Measurements from ENCODE around the gene SEC63.
"Not testable (repeated sequence)": the region's sequence is repeated elsewhere in the genome, so short reads cannot be mapped to it uniquely, and the experiment has no call there.

The SEC63 gene

DNA sequence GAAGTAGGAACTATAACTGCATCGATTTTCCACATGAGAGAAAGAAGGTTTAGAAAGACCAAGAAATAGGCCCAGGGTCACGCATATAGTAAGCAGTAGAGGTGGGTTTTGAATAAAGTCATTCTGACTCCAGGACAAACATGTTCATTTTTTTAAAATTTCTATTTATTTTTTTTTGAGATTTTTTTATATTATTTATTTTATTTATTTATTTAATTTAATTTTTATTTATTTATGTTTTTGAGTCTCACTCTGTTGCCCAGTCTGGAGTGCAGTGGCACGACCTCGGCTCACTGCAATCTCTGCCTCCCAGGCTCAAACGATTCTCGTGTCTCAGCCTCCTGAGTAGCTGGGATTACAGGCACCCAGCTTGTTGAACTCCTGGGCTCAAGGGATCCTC, 13.2 kb upstream of the SEC63 start:
- Histone ChIP-seq H3K9ac (ENCODE audit: low read depth, low read length) (no peak overlapping the region), H3K4me1 (ENCODE audit: control insufficient read depth, insufficient read depth, low read length) (no peaks in the 10 kb centered on the region), H3K4me3 (ENCODE audit: low read length) (no peak overlapping the region), H3K36me3 (ENCODE audit: insufficient read depth, low read length) (no peaks in the 10 kb centered on the region), H3K4me2 (ENCODE audit: low read length) (no peak overlapping the region), H3K9me3 (replicated peaks; ENCODE audit: low read length) (no peaks in the 10 kb centered on the region), H3K27me3 (ENCODE audit: control insufficient read depth, insufficient read depth, low read length) (peaks cover 36% of the 10 kb centered on the region)

GRCh38 chr6:107970255-107970654, 12.2 kb upstream of the SEC63 start:
- Histone ChIP-seq H3K36me3 (ENCODE audit: insufficient read depth, low read length) (no peaks in the 10 kb centered on the region), H3K9me3 (replicated peaks; ENCODE audit: low read length) (no peaks in the 10 kb centered on the region), H3K27me3 (ENCODE audit: control insufficient read depth, insufficient read depth, low read length) (peaks cover 34% of the 10 kb centered on the region), H3K4me1 (ENCODE audit: control insufficient read depth, insufficient read depth, low read length) (no peaks in the 10 kb centered on the region), H3K4me2 (ENCODE audit: low read length) (no peak overlapping the region), H3K4me3 (ENCODE audit: low read length) (no peak overlapping the region), H3K9ac (ENCODE audit: low read depth, low read length) (no peak overlapping the region)

GRCh38 chr6:107968081-107968480, 10.1 kb upstream of the SEC63 start:
- Histone ChIP-seq H3K36me3 (ENCODE audit: insufficient read depth, low read length) (no peaks in the 10 kb centered on the region), H3K9ac (ENCODE audit: low read depth, low read length) (no peak overlapping the region), H3K4me3 (ENCODE audit: low read length) (no peak overlapping the region), H3K4me2 (ENCODE audit: low read length) (no peak overlapping the region), H3K4me1 (ENCODE audit: control insufficient read depth, insufficient read depth, low read length) (no peaks in the 10 kb centered on the region), H3K9me3 (replicated peaks; ENCODE audit: low read length) (no peaks in the 10 kb centered on the region), H3K27me3 (ENCODE audit: control insufficient read depth, insufficient read depth, low read length) (peaks cover 21% of the 10 kb centered on the region)

DNA sequence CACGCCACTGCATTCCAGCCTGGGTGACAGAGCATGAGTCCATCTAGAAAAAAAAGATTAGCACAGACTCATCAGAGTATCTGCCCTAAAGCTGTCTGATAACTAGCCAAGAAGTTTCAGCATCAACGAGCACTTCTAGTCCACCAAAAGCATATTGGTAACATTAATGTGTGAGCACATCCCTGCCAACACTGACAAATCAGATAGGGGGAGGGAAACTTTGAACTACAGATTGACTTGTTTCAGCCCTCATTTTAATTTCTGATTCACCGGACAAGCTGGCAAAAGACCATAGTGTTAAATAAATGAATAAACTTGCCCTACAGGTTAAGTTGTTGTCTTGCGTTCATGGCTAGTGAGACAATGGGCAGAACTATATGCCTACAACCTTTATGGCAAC, 7.7 kb upstream of the SEC63 start:
- Histone ChIP-seq H3K4me2 (ENCODE audit: low read length) (no peak overlapping the region), H3K4me3 (ENCODE audit: low read length) (no peak overlapping the region), H3K4me1 (ENCODE audit: control insufficient read depth, insufficient read depth, low read length) (no peaks in the 10 kb centered on the region), H3K36me3 (ENCODE audit: insufficient read depth, low read length) (no peaks in the 10 kb centered on the region), H3K27me3 (ENCODE audit: control insufficient read depth, insufficient read depth, low read length) (peaks cover 8% of the 10 kb centered on the region), H3K9me3 (replicated peaks; ENCODE audit: low read length) (no peaks in the 10 kb centered on the region), H3K9ac (ENCODE audit: low read depth, low read length) (no peak overlapping the region)

DNA sequence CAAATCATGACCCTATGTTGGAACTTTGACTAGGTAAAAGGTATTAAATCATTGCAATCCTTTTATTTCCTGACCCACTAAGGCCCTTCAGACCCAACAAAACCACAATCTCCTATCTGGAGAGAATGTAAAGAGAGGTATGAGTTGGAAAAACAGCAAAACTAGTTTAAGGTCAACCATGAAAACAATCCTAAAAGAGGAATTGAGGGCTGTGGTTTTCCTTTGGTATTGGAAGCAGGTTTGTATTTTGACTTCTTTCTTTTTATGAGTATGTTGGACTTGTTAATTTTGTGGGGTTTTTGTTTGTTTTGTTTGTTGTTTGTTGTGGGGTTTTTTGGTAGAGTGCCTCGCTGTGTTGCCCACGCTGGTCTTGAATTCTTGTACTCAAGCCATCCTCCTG, 4.7 kb upstream of the SEC63 start:
- no peak overlapping the region for H3K9ac ChIP-seq (ENCODE audit: low read depth, low read length)
- H3K4me1 ChIP-seq (ENCODE audit: control insufficient read depth, insufficient read depth, low read length): peaks cover 5% of the 10 kb centered on the region
- H3K27me3 ChIP-seq (ENCODE audit: control insufficient read depth, insufficient read depth, low read length): no peaks in the 10 kb centered on the region
- no peak overlapping the region for H3K4me2 ChIP-seq (ENCODE audit: low read length)
- H3K36me3 ChIP-seq (ENCODE audit: insufficient read depth, low read length): no peaks in the 10 kb centered on the region
- H3K9me3 ChIP-seq (replicated peaks; ENCODE audit: low read length): no peaks in the 10 kb centered on the region
- H3K4me3 ChIP-seq (ENCODE audit: low read length): no peak overlapping the region

GRCh38 chr6:107959392-107959791, 1.4 kb upstream of the SEC63 start:
- Histone ChIP-seq H3K9me3 (replicated peaks; ENCODE audit: low read length) (no peaks in the 10 kb centered on the region), H3K4me1 (ENCODE audit: control insufficient read depth, insufficient read depth, low read length) (peaks cover 11% of the 10 kb centered on the region), H3K27me3 (ENCODE audit: control insufficient read depth, insufficient read depth, low read length) (no peaks in the 10 kb centered on the region), H3K4me2 (ENCODE audit: low read length) (peak overlapping the region; percentile 8), H3K36me3 (ENCODE audit: insufficient read depth, low read length) (peaks cover 3% of the 10 kb centered on the region), H3K9ac (ENCODE audit: low read depth, low read length) (no peak overlapping the region), H3K4me3 (ENCODE audit: low read length) (no peak overlapping the region)

GRCh38 chr6:107958689-107959362, 818 bp upstream of the SEC63 start:
- peak overlapping the region; percentile 78 for H3K4me3 ChIP-seq (ENCODE audit: low read length)
- not testable (repeated sequence) for H3K9me3 ChIP-seq (replicated peaks; ENCODE audit: low read length); H3K27me3 ChIP-seq (ENCODE audit: control insufficient read depth, insufficient read depth, low read length); H3K36me3 ChIP-seq (ENCODE audit: insufficient read depth, low read length)
- H3K9ac ChIP-seq (ENCODE audit: low read depth, low read length): peak overlapping the region; percentile 67
- H3K4me2 ChIP-seq (ENCODE audit: low read length): peak overlapping the region; percentile 96
- peaks cover 11% of the 10 kb centered on the region for H3K4me1 ChIP-seq (ENCODE audit: control insufficient read depth, insufficient read depth, low read length)

- Histone ChIP-seq H3K4me3 (ENCODE audit: low read length) (peak overlapping the region; percentile 79), H3K9me3 (replicated peaks; ENCODE audit: low read length) (no peaks in the 10 kb centered on the region), H3K4me1 (ENCODE audit: control insufficient read depth, insufficient read depth, low read length) (peaks cover 17% of the 10 kb centered on the region), H3K4me2 (ENCODE audit: low read length) (peak overlapping the region; percentile 88), H3K27me3 (ENCODE audit: control insufficient read depth, insufficient read depth, low read length) (no peaks in the 10 kb centered on the region), H3K36me3 (ENCODE audit: insufficient read depth, low read length) (peaks cover 3% of the 10 kb centered on the region), H3K9ac (ENCODE audit: low read depth, low read length) (peak overlapping the region; percentile 91)
These were observed 600 bp downstream of the SEC63 start for GRCh38 chr6:107957308-107957908.

- Histone ChIP-seq H3K4me2 (ENCODE audit: low read length) (peak overlapping the region; percentile 88), H3K36me3 (ENCODE audit: insufficient read depth, low read length) (peaks cover 3% of the 10 kb centered on the region), H3K27me3 (ENCODE audit: control insufficient read depth, insufficient read depth, low read length) (no peaks in the 10 kb centered on the region), H3K4me1 (ENCODE audit: control insufficient read depth, insufficient read depth, low read length) (peaks cover 17% of the 10 kb centered on the region), H3K4me3 (ENCODE audit: low read length) (peak overlapping the region; percentile 79), H3K9ac (ENCODE audit: low read depth, low read length) (peak overlapping the region; percentile 91), H3K9me3 (replicated peaks; ENCODE audit: low read length) (no peaks in the 10 kb centered on the region)
These were observed 1.3 kb downstream of the SEC63 start for GRCh38 chr6:107956586-107957307.

- H3K27me3 ChIP-seq (ENCODE audit: control insufficient read depth, insufficient read depth, low read length): no peaks in the 10 kb centered on the region
- H3K9me3 ChIP-seq (replicated peaks; ENCODE audit: low read length): no peaks in the 10 kb centered on the region
- peak overlapping the region; percentile 91 for H3K9ac ChIP-seq (ENCODE audit: low read depth, low read length)
- peak overlapping the region; percentile 88 for H3K4me2 ChIP-seq (ENCODE audit: low read length)
- peak overlapping the region; percentile 79 for H3K4me3 ChIP-seq (ENCODE audit: low read length)
- peaks cover 17% of the 10 kb centered on the region for H3K4me1 ChIP-seq (ENCODE audit: control insufficient read depth, insufficient read depth, low read length)
- H3K36me3 ChIP-seq (ENCODE audit: insufficient read depth, low read length): peaks cover 3% of the 10 kb centered on the region
These were observed 1.8 kb downstream of the SEC63 start for GRCh38 chr6:107956181-107956580.

- H3K4me2 ChIP-seq (ENCODE audit: low read length); H3K9ac ChIP-seq (ENCODE audit: low read depth, low read length); H3K36me3 ChIP-seq (ENCODE audit: insufficient read depth, low read length); H3K9me3 ChIP-seq (replicated peaks; ENCODE audit: low read length); H3K4me3 ChIP-seq (ENCODE audit: low read length); H3K27me3 ChIP-seq (ENCODE audit: control insufficient read depth, insufficient read depth, low read length): not testable (repeated sequence)
- peaks cover 20% of the 10 kb centered on the region for H3K4me1 ChIP-seq (ENCODE audit: control insufficient read depth, insufficient read depth, low read length)
These were observed 4.1 kb downstream of the SEC63 start for GRCh38 chr6:107953858-107954414.

All from skeletal muscle satellite cell (primary cell).